ENCODE results near the gene PARD3.

PARD3 gene

GRCh38 chr10:34184397-34184796, 630.7 kb downstream of the PARD3 start:
- H2BK120ac ChIP-seq (ENCODE audit: insufficient read depth, low read length, poor library complexity), result no peak overlapping the region
- no peaks in the 10 kb centered on the region for H3K27me3 ChIP-seq (ENCODE audit: insufficient read depth, low read length)
- H3K18ac ChIP-seq (ENCODE audit: low read length), result no peak overlapping the region
- H4K8ac ChIP-seq (ENCODE audit: low read depth, low read length), result no peak overlapping the region
- no peak overlapping the region for H3K4ac ChIP-seq (ENCODE audit: low read depth, low read length)
- H3K79me2 ChIP-seq (ENCODE audit: control insufficient read depth, insufficient read depth, low read length, poor library complexity), result no peaks in the 10 kb centered on the region
- H3K9ac ChIP-seq (ENCODE audit: low read length), result no peak overlapping the region
- no peak overlapping the region for H3K4me3 ChIP-seq (ENCODE audit: low read depth, low read length)
- H2AK5ac ChIP-seq (ENCODE audit: low read length), result no peak overlapping the region
- H2BK12ac ChIP-seq (ENCODE audit: low read length), result no peak overlapping the region
- H4K91ac ChIP-seq (ENCODE audit: low read depth, low read length), result no peak overlapping the region
- WGBS (ENCODE audit: extremely low coverage, insufficient coverage, insufficient read length), result no CpG with 5 or more reads among the region's 6 CpGs
- DNase-seq, result no peak
- no peaks in the 10 kb centered on the region for H3K9me3 ChIP-seq (ENCODE audit: insufficient read depth, low read depth, low read length)
- H3K27ac ChIP-seq (ENCODE audit: low read depth, low read length), result no peak overlapping the region
- H3K4me1 ChIP-seq (ENCODE audit: control insufficient read depth in 1 of 2, insufficient read depth in 2 of 2, low read length in 2 of 2), result peaks cover 0 to 9% of the 10 kb centered on the region in 2 experiments
- H3K36me3 ChIP-seq (ENCODE audit: control insufficient read depth in 1 of 2, insufficient read depth in 2 of 2, low read length in 2 of 2), result no peaks in the 10 kb centered on the region
- H3K79me1 ChIP-seq (ENCODE audit: low read length), result no peaks in the 10 kb centered on the region
- no peak overlapping the region for H4K12ac ChIP-seq (ENCODE audit: low read depth, low read length)
- no peak overlapping the region for H2BK5ac ChIP-seq (ENCODE audit: low read depth, low read length, poor library complexity)
- H3K4me2 ChIP-seq (ENCODE audit: low read length), result no peak overlapping the region
- H3K14ac ChIP-seq (ENCODE audit: low read length), result no peak overlapping the region
- no peak overlapping the region for H2AFZ ChIP-seq (ENCODE audit: insufficient read depth, low read length, poor library complexity)
- no peak overlapping the region for H3K23ac ChIP-seq (ENCODE audit: low read length)

DNA sequence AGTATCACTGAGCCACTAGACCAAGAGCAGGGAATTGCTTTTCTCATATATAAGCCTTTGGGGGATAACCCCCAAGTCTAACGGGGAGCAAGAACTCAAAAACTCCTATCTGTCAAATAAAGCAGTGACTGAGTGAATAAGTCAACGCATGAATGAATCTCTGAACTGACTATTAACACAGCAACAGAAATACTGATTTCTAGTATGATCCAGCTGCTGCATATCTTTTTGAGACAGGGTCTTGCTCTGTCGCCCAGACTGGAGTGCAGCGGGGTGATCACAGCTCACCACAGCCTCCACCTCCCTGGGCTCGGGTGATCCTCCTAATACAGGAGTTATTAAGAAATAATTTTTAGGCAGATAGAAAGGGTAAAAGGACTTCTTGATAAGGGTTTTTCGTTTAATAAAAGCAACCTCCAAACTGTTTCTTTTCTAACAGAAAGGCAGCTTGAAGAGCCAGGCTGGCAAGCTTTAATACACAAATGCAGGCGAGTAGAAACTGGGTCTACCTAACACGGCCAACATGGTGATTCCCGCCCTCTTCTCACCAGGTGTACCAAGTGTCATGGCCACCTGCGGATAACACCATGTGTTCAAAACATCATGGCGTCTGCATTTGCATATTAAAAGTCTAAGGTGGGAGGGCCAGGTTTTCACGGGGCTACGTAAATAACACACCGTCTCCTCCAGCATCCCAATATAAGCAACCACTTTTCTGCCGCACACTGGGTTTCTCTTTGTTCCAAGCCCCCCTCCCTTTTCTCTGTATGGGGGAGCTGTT, 631.9 kb downstream of the PARD3 start:
- Histone ChIP-seq H4K12ac (ENCODE audit: low read depth, low read length) (no peak overlapping the region), H2AFZ (ENCODE audit: insufficient read depth, low read length, poor library complexity) (no peak overlapping the region), H2BK120ac (ENCODE audit: insufficient read depth, low read length, poor library complexity) (no peak overlapping the region), H4K8ac (ENCODE audit: low read depth, low read length) (no peak overlapping the region), H3K14ac (ENCODE audit: low read length) (no peak overlapping the region), H3K4me3 (ENCODE audit: low read depth, low read length) (no peak overlapping the region), H3K79me1 (ENCODE audit: low read length) (no peaks in the 10 kb centered on the region), H3K23ac (ENCODE audit: low read length) (no peak overlapping the region), H3K4ac (ENCODE audit: low read depth, low read length) (no peak overlapping the region), H2AK5ac (ENCODE audit: low read length) (no peak overlapping the region), H2BK5ac (ENCODE audit: low read depth, low read length, poor library complexity) (no peak overlapping the region), H3K18ac (ENCODE audit: low read length) (no peak overlapping the region), H3K36me3 (ENCODE audit: control insufficient read depth in 1 of 2, insufficient read depth in 2 of 2, low read length in 2 of 2) (no peaks in the 10 kb centered on the region), H3K9ac (ENCODE audit: low read length) (no peak overlapping the region), H3K27me3 (ENCODE audit: insufficient read depth, low read length) (no peaks in the 10 kb centered on the region), H3K4me1 (ENCODE audit: control insufficient read depth in 1 of 2, insufficient read depth in 2 of 2, low read length in 2 of 2) (peaks cover 0 to 9% of the 10 kb centered on the region in 2 experiments), H3K79me2 (ENCODE audit: control insufficient read depth, insufficient read depth, low read length, poor library complexity) (no peaks in the 10 kb centered on the region), H4K91ac (ENCODE audit: low read depth, low read length) (no peak overlapping the region), H3K27ac (ENCODE audit: low read depth, low read length) (no peak overlapping the region), H2BK12ac (ENCODE audit: low read length) (no peak overlapping the region), H3K9me3 (ENCODE audit: insufficient read depth, low read depth, low read length) (no peaks in the 10 kb centered on the region), H3K4me2 (ENCODE audit: low read length) (no peak overlapping the region)
- WGBS (ENCODE audit: extremely low coverage, insufficient coverage, insufficient read length), result no CpG with 5 or more reads among the region's 15 CpGs
- DNase-seq, result no peak

DNA sequence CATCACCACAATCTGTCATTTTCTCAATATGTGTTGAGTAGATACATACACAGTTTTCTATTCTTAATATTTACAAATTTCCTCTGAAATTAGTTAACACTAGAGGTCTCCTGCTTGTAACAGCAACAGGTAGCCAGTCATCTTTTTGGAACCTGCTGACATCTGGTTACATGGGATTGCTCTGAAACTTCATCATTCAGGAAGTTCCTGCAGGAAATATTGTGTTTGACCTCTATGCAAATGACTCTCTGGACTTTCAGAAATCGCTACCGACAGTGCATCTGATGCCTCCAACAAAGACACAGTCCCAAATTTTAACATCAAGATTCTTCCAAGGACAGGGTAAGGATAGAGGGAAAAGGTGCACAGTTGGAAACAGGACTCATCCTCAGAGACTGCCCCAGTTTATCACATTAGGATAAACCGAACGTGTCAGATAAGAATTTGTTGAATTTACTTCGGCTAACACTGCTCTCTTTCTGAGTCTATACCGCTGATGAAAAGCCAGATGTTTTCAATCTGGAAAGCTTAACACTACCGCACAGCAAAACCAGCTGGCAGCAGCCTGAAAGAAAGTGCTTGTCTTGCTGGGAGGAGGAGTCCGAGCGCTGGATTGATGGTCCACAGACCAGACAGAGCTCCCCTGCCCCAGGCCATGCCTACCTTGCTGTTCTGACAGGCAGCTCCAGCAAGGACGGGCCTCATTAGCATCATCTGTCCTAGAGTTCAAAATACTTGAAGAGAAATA, 633.4 kb downstream of the PARD3 start:
- no peaks in the 10 kb centered on the region for H3K79me1 ChIP-seq (ENCODE audit: low read length)
- no peak overlapping the region for H3K23ac ChIP-seq (ENCODE audit: low read length)
- H3K18ac ChIP-seq (ENCODE audit: low read length), result no peak overlapping the region
- no peak overlapping the region for H3K27ac ChIP-seq (ENCODE audit: low read depth, low read length)
- H3K36me3 ChIP-seq (ENCODE audit: control insufficient read depth in 1 of 2, insufficient read depth in 2 of 2, low read length in 2 of 2), result no peaks in the 10 kb centered on the region
- H3K4me2 ChIP-seq (ENCODE audit: low read length), result no peak overlapping the region
- no peaks in the 10 kb centered on the region for H3K27me3 ChIP-seq (ENCODE audit: insufficient read depth, low read length)
- H2AFZ ChIP-seq (ENCODE audit: insufficient read depth, low read length, poor library complexity), result no peak overlapping the region
- H3K9ac ChIP-seq (ENCODE audit: low read length), result no peak overlapping the region
- H2BK5ac ChIP-seq (ENCODE audit: low read depth, low read length, poor library complexity), result no peak overlapping the region
- H3K4ac ChIP-seq (ENCODE audit: low read depth, low read length), result no peak overlapping the region
- no peaks in the 10 kb centered on the region for H3K79me2 ChIP-seq (ENCODE audit: control insufficient read depth, insufficient read depth, low read length, poor library complexity)
- peaks cover 0 to 6% of the 10 kb centered on the region in 2 experiments for H3K4me1 ChIP-seq (ENCODE audit: control insufficient read depth in 1 of 2, insufficient read depth in 2 of 2, low read length in 2 of 2)
- no peak overlapping the region for H4K8ac ChIP-seq (ENCODE audit: low read depth, low read length)
- no peaks in the 10 kb centered on the region for H3K9me3 ChIP-seq (ENCODE audit: insufficient read depth, low read depth, low read length)
- no peak overlapping the region for H2BK12ac ChIP-seq (ENCODE audit: low read length)
- DNase-seq, result no peak
- H4K12ac ChIP-seq (ENCODE audit: low read depth, low read length), result no peak overlapping the region
- H3K4me3 ChIP-seq (ENCODE audit: low read depth, low read length), result no peak overlapping the region
- H3K14ac ChIP-seq (ENCODE audit: low read length), result no peak overlapping the region
- H2BK120ac ChIP-seq (ENCODE audit: insufficient read depth, low read length, poor library complexity), result no peak overlapping the region
- H4K91ac ChIP-seq (ENCODE audit: low read depth, low read length), result no peak overlapping the region
- no peak overlapping the region for H2AK5ac ChIP-seq (ENCODE audit: low read length)
- no CpG with 5 or more reads among the region's 10 CpGs for WGBS (ENCODE audit: extremely low coverage, insufficient coverage, insufficient read length)

DNA sequence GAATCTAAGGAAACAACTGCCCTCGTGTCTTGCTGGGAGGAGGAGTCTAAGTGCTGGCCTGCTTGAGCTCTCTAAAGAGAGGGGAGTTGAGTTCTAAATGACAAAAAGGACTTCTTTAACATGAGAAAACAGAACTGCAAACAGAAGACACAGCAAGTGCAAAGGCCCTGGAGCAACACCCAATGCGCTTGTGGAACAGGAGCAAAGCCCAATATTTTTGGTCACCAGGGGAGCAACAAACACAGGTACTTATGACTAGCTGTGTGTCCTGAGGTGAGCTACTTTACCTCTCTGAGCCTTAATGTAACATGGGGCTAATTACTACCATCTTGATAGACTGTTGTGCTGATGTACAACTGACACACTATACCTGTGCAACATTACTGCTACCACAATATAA, 634.3 kb downstream of the PARD3 start:
- Histone ChIP-seq H3K9me3 (ENCODE audit: insufficient read depth, low read depth, low read length) (no peaks in the 10 kb centered on the region), H2AK5ac (ENCODE audit: low read length) (no peak overlapping the region), H3K36me3 (ENCODE audit: control insufficient read depth in 1 of 2, insufficient read depth in 2 of 2, low read length in 2 of 2) (no peaks in the 10 kb centered on the region), H3K27ac (ENCODE audit: low read depth, low read length) (no peak overlapping the region), H3K4me1 (ENCODE audit: control insufficient read depth in 1 of 2, insufficient read depth in 2 of 2, low read length in 2 of 2) (peaks cover 0 to 3% of the 10 kb centered on the region in 2 experiments), H4K91ac (ENCODE audit: low read depth, low read length) (no peak overlapping the region), H2BK12ac (ENCODE audit: low read length) (no peak overlapping the region), H3K27me3 (ENCODE audit: insufficient read depth, low read length) (no peaks in the 10 kb centered on the region), H3K4me2 (ENCODE audit: low read length) (no peak overlapping the region), H3K18ac (ENCODE audit: low read length) (no peak overlapping the region), H2BK5ac (ENCODE audit: low read depth, low read length, poor library complexity) (no peak overlapping the region), H3K4ac (ENCODE audit: low read depth, low read length) (no peak overlapping the region), H3K79me1 (ENCODE audit: low read length) (no peaks in the 10 kb centered on the region), H3K4me3 (ENCODE audit: low read depth, low read length) (no peak overlapping the region), H4K12ac (ENCODE audit: low read depth, low read length) (no peak overlapping the region), H3K23ac (ENCODE audit: low read length) (no peak overlapping the region), H3K14ac (ENCODE audit: low read length) (no peak overlapping the region), H3K9ac (ENCODE audit: low read length) (no peak overlapping the region), H3K79me2 (ENCODE audit: control insufficient read depth, insufficient read depth, low read length, poor library complexity) (no peaks in the 10 kb centered on the region), H4K8ac (ENCODE audit: low read depth, low read length) (no peak overlapping the region), H2AFZ (ENCODE audit: insufficient read depth, low read length, poor library complexity) (no peak overlapping the region), H2BK120ac (ENCODE audit: insufficient read depth, low read length, poor library complexity) (no peak overlapping the region)
- DNase-seq, result no peak
- WGBS (ENCODE audit: extremely low coverage, insufficient coverage, insufficient read length), result no CpG with 5 or more reads among the region's 2 CpGs

Measured in trophoblast cell (in vitro differentiated cells and primary cell).